Psoas muscle (tissue), 8 donors: ENCODE data around the gene TET2. TPM values are rescaled to one million over a fixed set of nuclear protein-coding genes. Genes with fewer than 3 reads are reported as not detected.

ENCODE experiments used
- ATAC-seq, 4 donors: fragments of 200-7000 bp; cut with Tn5 transposase; one replicate each; pipeline ENCODE4 v1.9.1; 2020; ENCODE audit warnings: moderate library complexity in 3 of 4, mild to moderate bottlenecking in 2 of 4
- DNase-seq, 2 donors: peaks; one replicate each; pipeline ENCODE4 v3.0.0-alpha.2; 2020
- H3K27ac ChIP-seq: fragments of 200-600 bp; one replicate; pipeline ENCODE4 v1.8.0; 2022
- H3K27me3 ChIP-seq, 3 donors: fragments of 200-600 bp in 1 of 3; one replicate each; pipeline versions ENCODE4 v1.6.1 to v1.8.0; 2013 to 2022; ENCODE audit warnings: low read length in 2 of 3, mild to moderate bottlenecking in 2 of 3, moderate library complexity in 1 of 3; ENCODE audit not compliant: insufficient read depth in 3 of 3
- H3K36me3 ChIP-seq, 2 donors: fragments of 200-600 bp in 1 of 2; one replicate each; pipeline versions ENCODE4 v1.6.1 to v1.8.0; 2013 to 2022; ENCODE audit warnings: low read depth in 1 of 2, mild to moderate bottlenecking in 1 of 2, moderate library complexity in 1 of 2; ENCODE audit not compliant: insufficient read depth in 1 of 2
- H3K4me1 ChIP-seq: fragments of 200-600 bp; one replicate; pipeline ENCODE4 v1.8.0; 2022
- H3K4me3 ChIP-seq: fragments of 200-600 bp; one replicate; pipeline ENCODE4 v1.8.0; 2022; ENCODE audit warnings: mild to moderate bottlenecking
- H3K9me3 ChIP-seq: fragments of 200-600 bp; one replicate; pipeline ENCODE4 v1.8.0; 2022
- CTCF ChIP-seq: fragments of 200-600 bp; IDR thresholded peaks from one replicate; pipeline ENCODE4 v1.8.0; 2022; ENCODE audit warnings: antibody characterized with exemption
- WGBS, 3 donors: extraction: QIAGEN DNeasy Blood & Tissue Kit; methylation state at CpG; one replicate each; pipeline versions ENCODE4 v1.1.6 to v1.1.7; 2013; 5-methylcytosine and 5-hydroxymethylcytosine counted together
- intact Hi-C, 2 donors: fragments of 100-400 bp; cut with DNase I; formaldehyde crosslinking; loops; one replicate each; pipeline versions ENCODE4 v1.11.0 to v1.14.2; 2022
- polyA plus RNA-seq, 3 donors: library from polyadenylated mRNA; stranded (reverse); fragments of 200-250 nt; gene quantifications; one replicate each; pipeline ENCODE4 v1.2.3, GENCODE V29; 2013
- total RNA-seq, 4 donors: library from RNA; stranded (reverse); fragmentation: NEBNext Ultra II Directional in 2 of 4; extraction: Animal tissue kit (Norgen Biotek cat#: 25700) in 2 of 4; gene quantifications; one replicate each; pipeline versions ENCODE4 v1.2.1 to v1.2.4, GENCODE V29; 2021 to 2023
- donor health status: healthy with polysubstance abuse.
- donor health status: DM: no; HTN: no; CAD: no; lungs with moderate emphysema.
- donor health status: Bipolar disorder and iron deficiency.
- donor health status: healthy.
- donor health status: DM: yes; HTN: yes; CAD: no.
- donor health status: DM: no; HTN: no; CAD: no.
- donor health status: DM: no; HTN: no; CAD: no.
- donor health status: DM: yes; HTN: yes; CAD: no.

The TET2 gene
- total and polyA plus RNA-seq, 7 donors: 1.4 to 24.0 (median 12.4) TPM

- DNase-seq (no peak), ATAC-seq (no peak)
- TF ChIP-seq CTCF: no peak
- Histone ChIP-seq H3K36me3 (no peaks in the 10 kb centered on the region), H3K4me3 (no peak overlapping the region), H3K9me3 (no peaks in the 10 kb centered on the region), H3K4me1 (no peaks in the 10 kb centered on the region), H3K27ac (no peak overlapping the region), H3K27me3 (no peaks in the 10 kb centered on the region)
- intact Hi-C loops: no loop called here
- WGBS, 3 donors: 50 to 71% (median 57%) methylated on average over 5 of the region's 5 CpGs
These were observed 17.2 kb upstream of the TET2 start for GRCh38 chr4:105129286-105130040.

- Histone ChIP-seq H3K4me3 (no peak overlapping the region), H3K36me3 (no peaks in the 10 kb centered on the region), H3K9me3 (no peaks in the 10 kb centered on the region), H3K4me1 (no peaks in the 10 kb centered on the region), H3K27me3 (no peaks in the 10 kb centered on the region), H3K27ac (no peak overlapping the region)
- DNase-seq: no peak
- no peak for TF ChIP-seq CTCF
- WGBS, 3 donors: 62 to 77% (median 77%) methylated on average over 1 of the region's 1 CpG
- no peak for ATAC-seq
- intact Hi-C loops: no loop called here
These were observed 15.7 kb upstream of the TET2 start for GRCh38 chr4:105130945-105131344.

GRCh38 chr4:105133976-105134375 is 12.7 kb upstream of the TET2 start:
- Histone ChIP-seq H3K4me1 (no peaks in the 10 kb centered on the region), H3K4me3 (no peak overlapping the region), H3K27ac (no peak overlapping the region), H3K27me3 (no peaks in the 10 kb centered on the region), H3K9me3 (no peaks in the 10 kb centered on the region), H3K36me3 (no peaks in the 10 kb centered on the region)
- ATAC-seq (no peak), DNase-seq (no peak)
- intact Hi-C loops: no loop called here
- WGBS, 3 donors: 96 to 100% (median 99%) methylated on average over 2 of the region's 2 CpGs
- no peak for TF ChIP-seq CTCF

- no peak overlapping the region for H3K4me3 ChIP-seq
- ATAC-seq (no peak), DNase-seq (no peak)
- no peak for TF ChIP-seq CTCF
- intact Hi-C loops: no loop called here
- H3K27ac ChIP-seq: no peak overlapping the region
- no peaks in the 10 kb centered on the region for H3K36me3 ChIP-seq
- no peaks in the 10 kb centered on the region for H3K9me3 ChIP-seq
- WGBS, 3 donors: 70 to 88% (median 78%) methylated on average over 2 of the region's 2 CpGs
- H3K27me3 ChIP-seq: no peaks in the 10 kb centered on the region
- no peaks in the 10 kb centered on the region for H3K4me1 ChIP-seq
These were observed 10.9 kb upstream of the TET2 start for GRCh38 chr4:105135785-105136184.
